ENCODE results near the gene PRSS23. TPM values are rescaled to one million over a fixed set of nuclear protein-coding genes. Genes with fewer than 3 reads are reported as not detected.

The PRSS23 gene
- total RNA-seq, 2 experiments from 2014 or later, result 0.05 TPM; not detected in 1

- intact Hi-C loops (cut with DNase I, micrococcal nuclease), result no loop called here
- Mint-ChIP-seq H3K4me1 (ENCODE audit: low read depth) (no peaks in the 10 kb centered on the region), H3K9me3 (peaks cover 2% of the 10 kb centered on the region), H3K4me3 (no peak overlapping the region), H3K27ac (no peak overlapping the region), H3K36me3 (ENCODE audit: low read depth) (no peaks in the 10 kb centered on the region), H3K27me3 (peaks cover 7% of the 10 kb centered on the region)
- H3K27me3 ChIP-seq (ENCODE audit: control insufficient read depth in 1 of 2, insufficient read depth in 2 of 2, low read length in 2 of 2), result no peaks in the 10 kb centered on the region
- H3K4me3 ChIP-seq (ENCODE audit: low read length), result no peak overlapping the region
- ATAC-seq (ENCODE audit: poor library complexity) (no peak), DNase-seq (no peak)
- ChIA-PET POLR2A (no interaction called here), CTCF (no interaction called here)
- H3K36me3 ChIP-seq (ENCODE audit: insufficient read depth, low read length), result no peaks in the 10 kb centered on the region
- peaks cover 0 to 5% of the 10 kb centered on the region in 2 experiments for H3K9me3 ChIP-seq (ENCODE audit: control insufficient read depth in 1 of 2, insufficient read depth in 1 of 2, low read length in 2 of 2)
- H3K4me1 ChIP-seq (ENCODE audit: insufficient read depth, low read length), result no peaks in the 10 kb centered on the region
- TF ChIP-seq CTCF (IDR thresholded peaks at IDR 0.05), result no peak
- no peak overlapping the region for H3K27ac ChIP-seq (ENCODE audit: low read depth in 1 of 2, low read length in 2 of 2)
These were observed 27.3 kb upstream of the PRSS23 start for GRCh38 chr11:86772999-86773398.

GRCh38 chr11:86773513-86774252 is 26.7 kb upstream of the PRSS23 start:
- ChIA-PET POLR2A (no interaction called here), CTCF (no interaction called here)
- Mint-ChIP-seq H3K9me3 (peaks cover 2% of the 10 kb centered on the region), H3K27ac (no peak overlapping the region), H3K4me1 (ENCODE audit: low read depth) (no peaks in the 10 kb centered on the region), H3K4me3 (no peak overlapping the region), H3K27me3 (peaks cover 6% of the 10 kb centered on the region), H3K36me3 (ENCODE audit: low read depth) (no peaks in the 10 kb centered on the region)
- Histone ChIP-seq H3K27me3 (ENCODE audit: control insufficient read depth in 1 of 2, insufficient read depth in 2 of 2, low read length in 2 of 2) (no peaks in the 10 kb centered on the region), H3K27ac (ENCODE audit: low read depth in 1 of 2, low read length in 2 of 2) (no peak overlapping the region), H3K9me3 (ENCODE audit: control insufficient read depth in 1 of 2, insufficient read depth in 1 of 2, low read length in 2 of 2) (peaks cover 0 to 5% of the 10 kb centered on the region in 2 experiments), H3K36me3 (ENCODE audit: insufficient read depth, low read length) (no peaks in the 10 kb centered on the region), H3K4me1 (ENCODE audit: insufficient read depth, low read length) (no peaks in the 10 kb centered on the region), H3K4me3 (ENCODE audit: low read length) (no peak overlapping the region)
- TF ChIP-seq CTCF (IDR thresholded peaks at IDR 0.05), result no peak
- no peak for ATAC-seq (ENCODE audit: poor library complexity)
- DNase-seq, result no peak
- intact Hi-C loops (cut with DNase I, micrococcal nuclease), result no loop called here

GRCh38 chr11:86774417-86774816 is 25.9 kb upstream of the PRSS23 start:
- no peaks in the 10 kb centered on the region for H3K36me3 Mint-ChIP-seq (ENCODE audit: low read depth)
- intact Hi-C loops (cut with DNase I, micrococcal nuclease), result no loop called here
- Histone ChIP-seq H3K9me3 (ENCODE audit: control insufficient read depth in 1 of 2, insufficient read depth in 1 of 2, low read length in 2 of 2) (peaks cover 0 to 5% of the 10 kb centered on the region in 2 experiments), H3K27ac (ENCODE audit: low read depth in 1 of 2, low read length in 2 of 2) (no peak overlapping the region), H3K4me1 (ENCODE audit: insufficient read depth, low read length) (no peaks in the 10 kb centered on the region), H3K27me3 (ENCODE audit: control insufficient read depth in 1 of 2, insufficient read depth in 2 of 2, low read length in 2 of 2) (no peaks in the 10 kb centered on the region), H3K36me3 (ENCODE audit: insufficient read depth, low read length) (no peaks in the 10 kb centered on the region), H3K4me3 (ENCODE audit: low read length) (no peak overlapping the region)
- CTCF ChIA-PET, result no interaction called here
- H3K9me3 Mint-ChIP-seq, result peaks cover 2% of the 10 kb centered on the region
- no peak for ATAC-seq (ENCODE audit: poor library complexity)
- H3K27me3 Mint-ChIP-seq, result peaks cover 11% of the 10 kb centered on the region
- H3K4me3 Mint-ChIP-seq, result no peak overlapping the region
- no peaks in the 10 kb centered on the region for H3K4me1 Mint-ChIP-seq (ENCODE audit: low read depth)
- TF ChIP-seq CTCF (IDR thresholded peaks at IDR 0.05), result no peak
- no peak overlapping the region for H3K27ac Mint-ChIP-seq
- DNase-seq, result no peak
- POLR2A ChIA-PET, result no interaction called here
